ENCODE data around the gene OR2T29. TPM values are rescaled to one million over a fixed set of nuclear protein-coding genes. Genes with fewer than 3 reads are reported as not detected.
"Not testable (repeated sequence)": the region's sequence is repeated elsewhere in the genome, so short reads cannot be mapped to it uniquely, and the experiment has no call there.

The OR2T29 gene
- total RNA-seq, 3 donors from 2014 or later (not counting 1 experiment from before 2014, with no cell fraction given), result not detected

- H3K9me3 Mint-ChIP-seq, result peaks cover 0 to 2% of the 10 kb centered on the region in 2 donors
- Histone ChIP-seq H3K4me3 (ENCODE audit: low read length) (no peak overlapping the region), H3K4me1 (ENCODE audit: control insufficient read depth, insufficient read depth, low read length) (no peaks in the 10 kb centered on the region), H3K36me3 (ENCODE audit: control insufficient read depth, insufficient read depth, low read length) (no peaks in the 10 kb centered on the region), H3K27ac (ENCODE audit: low read length) (no peak overlapping the region), H3K9me3 (ENCODE audit: control insufficient read depth, insufficient read depth, low read length) (no peaks in the 10 kb centered on the region), H3K27me3 (ENCODE audit: control insufficient read depth, insufficient read depth, low read length) (no peaks in the 10 kb centered on the region)
- TF ChIP-seq, protein P1, sequence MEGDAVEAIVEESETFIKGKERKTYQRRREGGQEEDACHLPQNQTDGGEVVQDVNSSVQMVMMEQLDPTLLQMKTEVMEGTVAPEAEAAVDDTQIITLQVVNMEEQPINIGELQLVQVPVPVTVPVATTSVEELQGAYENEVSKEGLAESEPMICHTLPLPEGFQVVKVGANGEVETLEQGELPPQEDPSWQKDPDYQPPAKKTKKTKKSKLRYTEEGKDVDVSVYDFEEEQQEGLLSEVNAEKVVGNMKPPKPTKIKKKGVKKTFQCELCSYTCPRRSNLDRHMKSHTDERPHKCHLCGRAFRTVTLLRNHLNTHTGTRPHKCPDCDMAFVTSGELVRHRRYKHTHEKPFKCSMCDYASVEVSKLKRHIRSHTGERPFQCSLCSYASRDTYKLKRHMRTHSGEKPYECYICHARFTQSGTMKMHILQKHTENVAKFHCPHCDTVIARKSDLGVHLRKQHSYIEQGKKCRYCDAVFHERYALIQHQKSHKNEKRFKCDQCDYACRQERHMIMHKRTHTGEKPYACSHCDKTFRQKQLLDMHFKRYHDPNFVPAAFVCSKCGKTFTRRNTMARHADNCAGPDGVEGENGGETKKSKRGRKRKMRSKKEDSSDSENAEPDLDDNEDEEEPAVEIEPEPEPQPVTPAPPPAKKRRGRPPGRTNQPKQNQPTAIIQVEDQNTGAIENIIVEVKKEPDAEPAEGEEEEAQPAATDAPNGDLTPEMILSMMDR (IDR thresholded peaks at IDR 0.05), result no peak
- H3K4me1 Mint-ChIP-seq, result no peaks in the 10 kb centered on the region
- ATAC-seq (no peak), DNase-seq (no peak)
- no peak overlapping the region for H3K27ac Mint-ChIP-seq
- peaks cover 2 to 8% of the 10 kb centered on the region in 2 donors for H3K27me3 Mint-ChIP-seq (ENCODE audit: low read depth in 2 of 2)
- no peaks in the 10 kb centered on the region for H3K36me3 Mint-ChIP-seq
- H3K4me3 Mint-ChIP-seq, result no peak overlapping the region
- intact Hi-C loops (cut with micrococcal nuclease), result no loop called here
- WGBS (ENCODE audit: insufficient coverage), result 95% methylated on average over 17 of the region's 17 CpGs
These were observed 27.5 kb upstream of the OR2T29 start for GRCh38 chr1:248590055-248590454.

DNA sequence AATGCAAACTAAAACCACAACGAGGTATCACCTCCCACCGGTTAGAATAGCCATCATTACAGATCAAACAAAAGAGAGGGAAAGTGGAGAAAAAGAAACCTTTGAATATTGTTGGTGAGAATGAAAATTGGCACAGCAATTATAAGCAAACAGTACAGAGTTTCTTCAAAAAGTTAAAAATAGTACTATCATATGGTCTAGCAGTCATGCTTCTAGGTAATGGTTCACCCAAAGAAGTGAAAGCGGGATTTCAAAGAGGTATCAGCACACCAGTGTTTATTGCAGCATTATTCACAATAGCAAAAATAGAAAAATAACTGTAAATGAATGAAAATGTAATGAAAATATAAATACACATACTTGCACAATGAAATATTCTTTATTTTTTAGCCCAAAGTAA is 26.8 kb upstream of the OR2T29 start:
- DNase-seq (no peak), ATAC-seq (no peak)
- Histone ChIP-seq H3K9me3 (ENCODE audit: control insufficient read depth, insufficient read depth, low read length) (no peaks in the 10 kb centered on the region), H3K27ac (ENCODE audit: low read length) (no peak overlapping the region), H3K36me3 (ENCODE audit: control insufficient read depth, insufficient read depth, low read length) (no peaks in the 10 kb centered on the region), H3K27me3 (ENCODE audit: control insufficient read depth, insufficient read depth, low read length) (no peaks in the 10 kb centered on the region), H3K4me3 (ENCODE audit: low read length) (no peak overlapping the region), H3K4me1 (ENCODE audit: control insufficient read depth, insufficient read depth, low read length) (no peaks in the 10 kb centered on the region)
- no peak overlapping the region for H3K27ac Mint-ChIP-seq
- no peak overlapping the region for H3K4me3 Mint-ChIP-seq
- TF ChIP-seq, protein P1 (IDR thresholded peaks at IDR 0.05), result no peak
- peaks cover 0 to 2% of the 10 kb centered on the region in 2 donors for H3K9me3 Mint-ChIP-seq
- no peaks in the 10 kb centered on the region for H3K4me1 Mint-ChIP-seq
- H3K36me3 Mint-ChIP-seq, result no peaks in the 10 kb centered on the region
- peaks cover 2 to 8% of the 10 kb centered on the region in 2 donors for H3K27me3 Mint-ChIP-seq (ENCODE audit: low read depth in 2 of 2)
- intact Hi-C loops (cut with micrococcal nuclease), result no loop called here
- no CpG with 5 or more reads among the region's 3 CpGs for WGBS (ENCODE audit: insufficient coverage)

DNA sequence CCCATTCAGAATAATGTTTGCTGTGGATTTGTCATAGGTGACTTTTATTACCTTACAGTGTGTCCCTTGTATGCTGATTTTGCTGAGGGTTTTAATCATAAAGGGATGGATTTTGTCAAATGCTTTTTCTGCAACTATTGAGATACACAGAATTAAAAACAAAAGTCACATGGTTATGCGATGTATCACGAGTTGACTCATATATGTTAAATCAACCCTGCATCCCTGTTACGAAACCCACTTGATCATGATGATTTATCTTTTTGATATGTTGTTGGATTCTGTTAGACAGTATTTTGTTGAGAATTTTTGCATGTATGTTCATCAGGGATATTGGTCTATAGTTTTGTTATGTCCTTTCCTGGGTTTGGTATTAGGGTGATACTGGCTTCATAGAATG is 22.7 kb upstream of the OR2T29 start:
- WGBS (ENCODE audit: insufficient coverage), result 95% methylated on average over 3 of the region's 3 CpGs
- Mint-ChIP-seq H3K4me3 (no peak overlapping the region), H3K4me1 (no peaks in the 10 kb centered on the region), H3K36me3 (no peaks in the 10 kb centered on the region), H3K9me3 (peaks cover 0 to 2% of the 10 kb centered on the region in 2 donors), H3K27me3 (ENCODE audit: low read depth in 2 of 2) (peaks cover 4 to 8% of the 10 kb centered on the region in 2 donors), H3K27ac (no peak overlapping the region)
- Histone ChIP-seq H3K4me3 (ENCODE audit: low read length) (no peak overlapping the region), H3K9me3 (ENCODE audit: control insufficient read depth, insufficient read depth, low read length) (no peaks in the 10 kb centered on the region), H3K36me3 (ENCODE audit: control insufficient read depth, insufficient read depth, low read length) (no peaks in the 10 kb centered on the region), H3K27ac (ENCODE audit: low read length) (no peak overlapping the region), H3K27me3 (ENCODE audit: control insufficient read depth, insufficient read depth, low read length) (no peaks in the 10 kb centered on the region), H3K4me1 (ENCODE audit: control insufficient read depth, insufficient read depth, low read length) (no peaks in the 10 kb centered on the region)
- TF ChIP-seq, protein P1 (IDR thresholded peaks at IDR 0.05), result no peak
- DNase-seq (no peak), ATAC-seq (no peak)
- intact Hi-C loops (cut with micrococcal nuclease), result no loop called here

- ATAC-seq (no peak), DNase-seq (no peak)
- TF ChIP-seq, protein P1 (IDR thresholded peaks at IDR 0.05), result no peak
- Histone ChIP-seq H3K27ac (ENCODE audit: low read length) (no peak overlapping the region), H3K4me1 (ENCODE audit: control insufficient read depth, insufficient read depth, low read length) (no peaks in the 10 kb centered on the region), H3K27me3 (ENCODE audit: control insufficient read depth, insufficient read depth, low read length) (no peaks in the 10 kb centered on the region), H3K36me3 (ENCODE audit: control insufficient read depth, insufficient read depth, low read length) (no peaks in the 10 kb centered on the region), H3K9me3 (ENCODE audit: control insufficient read depth, insufficient read depth, low read length) (no peaks in the 10 kb centered on the region), H3K4me3 (ENCODE audit: low read length) (no peak overlapping the region)
- Mint-ChIP-seq H3K27ac (no peak overlapping the region), H3K4me3 (no peak overlapping the region), H3K9me3 (no peaks in the 10 kb centered on the region), H3K27me3 (ENCODE audit: low read depth in 2 of 2) (peaks cover 0 to 5% of the 10 kb centered on the region in 2 donors), H3K4me1 (no peaks in the 10 kb centered on the region), H3K36me3 (no peaks in the 10 kb centered on the region)
- intact Hi-C loops (cut with micrococcal nuclease), result no loop called here
- 92% methylated on average over 7 of the region's 9 CpGs for WGBS (ENCODE audit: insufficient coverage)
These were observed 13.8 kb upstream of the OR2T29 start for GRCh38 chr1:248576260-248576980.

DNA sequence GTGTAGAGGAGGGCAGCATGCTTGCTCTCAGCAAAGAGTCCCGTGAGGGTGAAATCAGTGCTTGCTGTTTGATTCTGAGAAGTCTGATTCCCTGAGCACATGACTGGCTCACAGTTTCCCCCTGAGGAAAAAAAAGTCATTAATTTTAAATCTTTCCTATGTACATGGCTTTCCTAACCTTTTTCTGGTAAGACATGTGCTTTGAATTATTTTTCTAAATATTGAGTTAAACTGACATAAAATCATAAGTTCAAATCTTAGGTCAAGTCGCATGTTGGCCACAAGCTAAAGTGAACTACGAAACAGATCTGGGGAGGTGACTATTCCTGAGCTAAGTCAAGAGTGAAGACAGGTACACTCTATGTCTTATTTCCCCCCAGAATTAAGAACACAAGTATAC is 12.1 kb upstream of the OR2T29 start, which contains the start of gene OR2T34:
Gene OR2T34, minus strand, starts transcription at position 101 of the 400 bp plus-strand sequence. Its CDS starts 0 bp downstream, at position 101.
- H3K36me3 ChIP-seq (ENCODE audit: control insufficient read depth, insufficient read depth, low read length); DNase-seq; H3K27ac ChIP-seq (ENCODE audit: low read length); H3K27me3 ChIP-seq (ENCODE audit: control insufficient read depth, insufficient read depth, low read length); H3K9me3 Mint-ChIP-seq; H3K9me3 ChIP-seq (ENCODE audit: control insufficient read depth, insufficient read depth, low read length); H3K4me1 ChIP-seq (ENCODE audit: control insufficient read depth, insufficient read depth, low read length); intact Hi-C loops (cut with micrococcal nuclease); H3K4me3 Mint-ChIP-seq; H3K4me3 ChIP-seq (ENCODE audit: low read length); H3K27ac Mint-ChIP-seq; H3K36me3 Mint-ChIP-seq; ATAC-seq; H3K27me3 Mint-ChIP-seq (ENCODE audit: low read depth in 2 of 2); H3K4me1 Mint-ChIP-seq: not testable (repeated sequence)
- 84% methylated on average over 3 of the region's 3 CpGs for WGBS (ENCODE audit: insufficient coverage)
